Left ventricle myocardium inferior (tissue), 1 donor: ENCODE measurements around the gene ALDOB. TPM values are rescaled to one million over a fixed set of nuclear protein-coding genes. Genes with fewer than 3 reads are reported as not detected.
A peak's percentile ranks its signal among the peaks of the same experiment; 100 is the strongest.

ENCODE experiments used
- DNase-seq: peaks from one replicate; pipeline ENCODE4 v3.0.0-alpha.2; 2020
- H3K27ac ChIP-seq: fragments of 200-600 bp; replicated peaks from 2 replicates; pipeline ENCODE4 v1.8.0; 2021
- H3K27me3 ChIP-seq: fragments of 200-600 bp; 2 replicates; pipeline ENCODE4 v1.8.0; 2021; ENCODE audit warnings: low read depth
- H3K36me3 ChIP-seq: fragments of 200-600 bp; 2 replicates; pipeline ENCODE4 v1.8.0; 2021
- H3K4me1 ChIP-seq: fragments of 200-600 bp; 2 replicates; pipeline ENCODE4 v1.8.0; 2021
- H3K4me3 ChIP-seq: fragments of 200-600 bp; 2 replicates; pipeline ENCODE4 v1.8.0; 2021; ENCODE audit warnings: mild to moderate bottlenecking, moderate library complexity
- H3K9me3 ChIP-seq: fragments of 200-600 bp; replicated peaks from 2 replicates; pipeline ENCODE4 v1.8.0; 2021
- intact Hi-C: fragments of 100-400 bp; cut with micrococcal nuclease; formaldehyde crosslinking; loops from one replicate; pipeline ENCODE4 v1.11.0; 2022
- long read RNA-seq: library from polyadenylated mRNA; unstranded; transcript quantifications from one replicate; pipeline ENCODE4 v2.0.0, GENCODE V29; 2021
- total RNA-seq: library from RNA; stranded (reverse); fragmentation: NEBNext Ultra II Directional; extraction: Animal tissue kit (Norgen Biotek cat#: 25700); gene quantifications from one replicate; pipeline ENCODE4 v1.2.1, GENCODE V29; 2021
- TF ChIP-seq, protein P1 (sequence below): fragments of 200-600 bp; IDR thresholded peaks from 2 replicates; pipeline ENCODE4 v1.8.0; 2021; ENCODE audit warnings: antibody characterized with exemption, mild to moderate bottlenecking, borderline replicate concordance
- donor health status: DM: no; HTN: yes; CAD: no; lungs with severe emphysema.

ALDOB gene
- total RNA-seq: 0.41 TPM
- long read RNA-seq: 0 reads

DNA sequence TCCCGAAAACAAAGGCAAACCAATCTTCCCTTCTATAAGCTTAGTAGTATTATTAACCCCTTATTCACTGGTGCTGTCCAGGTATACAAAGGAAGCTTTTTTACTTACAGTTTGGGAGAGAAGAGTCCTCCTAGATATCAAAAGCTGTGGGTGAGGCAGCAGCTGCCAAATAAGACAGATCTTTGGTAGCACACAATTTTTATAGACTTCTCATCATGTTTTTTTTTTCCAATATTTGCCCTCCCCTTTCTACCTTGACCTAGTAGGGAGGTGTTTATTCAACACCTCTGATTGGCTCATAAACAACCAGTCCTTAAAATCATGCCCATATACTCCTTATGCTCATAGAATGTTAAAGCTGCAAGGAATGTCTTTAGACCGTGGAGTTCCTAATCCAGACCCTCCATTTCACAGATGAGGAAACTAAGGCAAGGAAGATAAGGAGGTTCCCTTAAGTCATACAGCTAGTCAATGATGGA is at the start of gene ALDOB:
Gene ALDOB, minus strand, starts transcription at position 174 of the 479 bp plus-strand sequence. CDS start 4,887 bp downstream, outside the sequence.
- TF ChIP-seq, protein P1, sequence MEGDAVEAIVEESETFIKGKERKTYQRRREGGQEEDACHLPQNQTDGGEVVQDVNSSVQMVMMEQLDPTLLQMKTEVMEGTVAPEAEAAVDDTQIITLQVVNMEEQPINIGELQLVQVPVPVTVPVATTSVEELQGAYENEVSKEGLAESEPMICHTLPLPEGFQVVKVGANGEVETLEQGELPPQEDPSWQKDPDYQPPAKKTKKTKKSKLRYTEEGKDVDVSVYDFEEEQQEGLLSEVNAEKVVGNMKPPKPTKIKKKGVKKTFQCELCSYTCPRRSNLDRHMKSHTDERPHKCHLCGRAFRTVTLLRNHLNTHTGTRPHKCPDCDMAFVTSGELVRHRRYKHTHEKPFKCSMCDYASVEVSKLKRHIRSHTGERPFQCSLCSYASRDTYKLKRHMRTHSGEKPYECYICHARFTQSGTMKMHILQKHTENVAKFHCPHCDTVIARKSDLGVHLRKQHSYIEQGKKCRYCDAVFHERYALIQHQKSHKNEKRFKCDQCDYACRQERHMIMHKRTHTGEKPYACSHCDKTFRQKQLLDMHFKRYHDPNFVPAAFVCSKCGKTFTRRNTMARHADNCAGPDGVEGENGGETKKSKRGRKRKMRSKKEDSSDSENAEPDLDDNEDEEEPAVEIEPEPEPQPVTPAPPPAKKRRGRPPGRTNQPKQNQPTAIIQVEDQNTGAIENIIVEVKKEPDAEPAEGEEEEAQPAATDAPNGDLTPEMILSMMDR: no peak
- intact Hi-C loops: no loop called here
- no peak within 1 kb of the TSS for H3K27ac ChIP-seq
- H3K36me3 ChIP-seq: no peaks in the 10 kb centered on the region
- DNase-seq: no peak
- no peaks in the 10 kb centered on the region for H3K9me3 ChIP-seq
- H3K27me3 ChIP-seq: no peaks in the 10 kb centered on the region
- H3K4me1 ChIP-seq: peaks cover 24% of the 10 kb centered on the region
- no peak within 1 kb of the TSS for H3K4me3 ChIP-seq

DNA sequence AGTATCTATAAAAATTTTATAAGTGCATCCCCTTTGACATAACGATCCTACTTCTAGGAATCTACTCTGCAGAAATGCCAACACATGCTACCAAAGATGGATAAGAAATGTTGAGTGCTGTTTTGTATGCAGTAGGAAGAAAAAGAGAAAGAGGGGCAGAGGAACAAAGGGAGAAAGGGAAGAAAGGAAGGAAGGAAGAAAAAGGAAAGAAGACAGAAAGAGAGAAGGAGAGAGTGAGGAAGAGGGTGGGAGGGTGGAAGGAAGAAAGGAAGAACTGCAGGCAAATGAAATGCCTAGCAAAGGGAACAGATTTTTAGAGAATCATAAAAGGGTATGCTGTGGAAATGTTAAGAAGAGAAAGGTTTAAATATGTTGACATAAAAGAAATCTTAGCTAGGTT is 48.5 kb upstream of the ALDOB start:
- no peaks in the 10 kb centered on the region for H3K36me3 ChIP-seq
- peaks cover 10% of the 10 kb centered on the region for H3K27me3 ChIP-seq
- H3K4me1 ChIP-seq: peaks cover 88% of the 10 kb centered on the region
- DNase-seq: no peak
- H3K4me3 ChIP-seq: no peak overlapping the region
- no peaks in the 10 kb centered on the region for H3K9me3 ChIP-seq
- TF ChIP-seq, protein P1: no peak
- no peak overlapping the region for H3K27ac ChIP-seq
- intact Hi-C loops: no loop called here

DNA sequence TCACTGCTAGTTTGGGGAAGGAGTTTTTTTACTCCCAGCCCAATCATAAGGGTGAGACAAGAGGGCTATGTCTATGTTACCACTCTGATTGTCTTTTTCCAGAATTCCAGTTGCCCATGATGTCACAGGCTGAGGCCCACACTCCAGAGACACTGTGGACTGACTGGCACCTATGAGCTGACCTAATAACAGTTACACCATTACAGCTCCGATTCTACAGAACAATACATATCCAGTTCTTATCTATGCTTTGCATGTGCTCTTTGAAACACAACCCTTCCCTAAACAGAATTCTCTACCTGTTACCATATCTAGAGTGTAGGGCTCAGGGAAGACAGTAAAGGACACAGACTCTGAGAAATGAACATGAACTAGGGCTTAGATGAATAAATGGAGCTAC is 45.7 kb upstream of the ALDOB start:
- H3K9me3 ChIP-seq: no peaks in the 10 kb centered on the region
- no peak for DNase-seq
- intact Hi-C loops: no loop called here
- H3K27ac ChIP-seq: no peak overlapping the region
- no peak overlapping the region for H3K4me3 ChIP-seq
- TF ChIP-seq, protein P1: no peak
- H3K27me3 ChIP-seq: peaks cover 6% of the 10 kb centered on the region
- H3K36me3 ChIP-seq: peaks cover 7% of the 10 kb centered on the region
- H3K4me1 ChIP-seq: peaks cover 98% of the 10 kb centered on the region

DNA sequence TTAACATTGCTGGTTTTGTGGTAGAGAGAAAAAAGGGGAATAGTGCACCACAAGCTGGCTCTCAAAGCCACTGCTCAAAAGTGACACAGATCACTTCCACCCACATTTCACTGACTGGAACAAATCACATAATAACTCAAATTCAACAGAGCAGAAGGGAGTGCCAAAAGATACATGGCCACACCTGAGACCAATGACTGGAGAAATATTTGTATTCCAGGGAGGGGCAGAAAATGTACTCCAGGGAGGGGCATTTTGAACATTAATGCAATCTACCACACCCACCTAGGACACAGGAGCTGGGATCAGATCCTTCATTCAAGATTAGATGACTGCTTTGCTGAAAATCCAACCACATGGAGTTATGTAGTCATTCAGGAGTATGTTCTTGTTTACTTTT is 44.8 kb upstream of the ALDOB start:
- TF ChIP-seq, protein P1: no peak

DNA sequence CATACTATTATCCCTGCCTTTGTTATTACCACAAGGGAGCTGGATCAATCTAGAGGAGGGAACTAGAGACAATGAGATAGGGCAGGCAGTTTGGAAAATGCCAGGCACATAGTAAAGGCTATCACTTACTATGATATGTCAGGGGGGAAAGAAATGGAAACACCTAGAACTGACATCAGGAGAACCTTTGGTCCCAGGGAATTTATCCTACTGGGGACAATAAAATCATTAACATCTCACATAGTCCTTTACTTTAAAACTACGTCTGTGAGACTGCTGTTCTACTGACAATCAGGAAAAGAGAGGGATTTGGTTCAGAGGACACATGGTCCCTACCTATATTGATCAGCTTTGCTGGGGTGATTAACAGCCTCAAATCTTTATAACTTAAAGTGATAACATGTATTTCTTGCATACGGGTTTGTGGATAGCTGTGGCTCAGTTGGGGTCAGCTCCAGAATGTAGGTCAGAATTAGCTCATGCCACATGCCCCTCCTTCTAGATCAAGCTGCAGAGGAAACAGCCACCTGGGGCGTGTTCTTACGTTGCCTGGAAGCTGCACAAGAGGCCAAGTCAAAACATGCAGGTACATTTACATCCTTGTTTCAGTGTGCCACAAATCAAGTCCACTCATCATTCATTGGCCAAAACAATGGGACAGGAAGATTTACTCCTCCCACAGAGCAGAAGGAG is 43.9 kb upstream of the ALDOB start:
- H3K4me1 ChIP-seq: peaks cover 80% of the 10 kb centered on the region
- TF ChIP-seq, protein P1: no peak
- H3K27ac ChIP-seq: peak overlapping the region; percentile 33
- no peaks in the 10 kb centered on the region for H3K27me3 ChIP-seq
- no peak overlapping the region for H3K4me3 ChIP-seq
- no peaks in the 10 kb centered on the region for H3K9me3 ChIP-seq
- intact Hi-C loops: no loop called here
- no peak for DNase-seq
- H3K36me3 ChIP-seq: peaks cover 24% of the 10 kb centered on the region

More for the DNA sequence above, 44.8 kb upstream of the ALDOB start:
- intact Hi-C loops: no loop called here
- no peaks in the 10 kb centered on the region for H3K27me3 ChIP-seq
- H3K27ac ChIP-seq: peak overlapping the region; percentile 33
- peaks cover 15% of the 10 kb centered on the region for H3K36me3 ChIP-seq
- peaks cover 89% of the 10 kb centered on the region for H3K4me1 ChIP-seq
- H3K4me3 ChIP-seq: no peak overlapping the region
- DNase-seq: no peak
- no peaks in the 10 kb centered on the region for H3K9me3 ChIP-seq
